WTC11 (cell line): ENCODE results near the gene TERC.

ENCODE experiments used
- FOXP1 ChIP-seq: sonication (generic); formaldehyde crosslinking; IDR thresholded peaks from 2 replicates; pipeline ENCODE4 v1.8.0; 2022; ENCODE audit warnings: missing genetic modification reagents, mild to moderate bottlenecking, moderate library complexity, borderline replicate concordance
- PRRX2 ChIP-seq: fragments of 250-450 bp; sonication (Bioruptor Pico); IDR thresholded peaks from 2 replicates; pipeline ENCODE4 v1.8.0; 2021; ENCODE audit warnings: mild to moderate bottlenecking
- SP1 ChIP-seq: sonication (generic); formaldehyde crosslinking; conservative IDR thresholded peaks from 2 replicates; pipeline ENCODE4 v1.8.1; 2022; ENCODE audit warnings: missing genetic modification reagents
- TF ChIP-seq, protein P1 (sequence below): sonication (generic); formaldehyde crosslinking; IDR thresholded peaks from 2 replicates; pipeline ENCODE4 v1.8.1; 2023; ENCODE audit warnings: mild to moderate bottlenecking, missing genetic modification reagents
- TF ChIP-seq, protein P2 (sequence below): fragments of 200-600 bp; IDR thresholded peaks from 2 replicates; pipeline ENCODE4 v1.8.0; 2022; ENCODE audit warnings: antibody characterized with exemption
- TF ChIP-seq, protein P3 (sequence below): sonication (generic); formaldehyde crosslinking; IDR thresholded peaks from 2 replicates; pipeline ENCODE4 v1.8.1; 2023; ENCODE audit warnings: mild to moderate bottlenecking, missing genetic modification reagents, moderate library complexity

DNA sequence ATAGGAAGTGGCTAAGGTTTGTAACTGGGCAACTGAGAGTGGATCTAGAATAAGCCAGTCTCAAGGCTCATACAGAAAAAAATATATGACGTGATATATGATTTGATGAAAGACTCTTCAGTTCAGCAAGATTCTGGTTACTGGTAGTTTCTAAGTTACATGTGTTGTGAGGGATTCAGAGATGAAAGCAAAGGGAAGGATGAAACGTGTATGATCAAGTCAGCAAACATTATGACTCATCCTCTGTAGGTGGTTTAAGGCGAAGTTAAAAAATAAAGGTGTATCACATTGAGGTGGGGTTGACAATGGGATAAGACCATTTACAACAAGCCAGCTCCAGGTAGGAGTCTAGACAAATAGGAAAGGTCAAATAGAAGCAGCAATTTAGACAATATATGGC is 16.2 kb downstream of the TERC start:
- TF ChIP-seq FOXP1 (no peak), SP1 (CRISPR knock-in tag) (no peak), PRRX2 (CRISPR knock-in tag) (no peak)
- TF ChIP-seq, protein P1, sequence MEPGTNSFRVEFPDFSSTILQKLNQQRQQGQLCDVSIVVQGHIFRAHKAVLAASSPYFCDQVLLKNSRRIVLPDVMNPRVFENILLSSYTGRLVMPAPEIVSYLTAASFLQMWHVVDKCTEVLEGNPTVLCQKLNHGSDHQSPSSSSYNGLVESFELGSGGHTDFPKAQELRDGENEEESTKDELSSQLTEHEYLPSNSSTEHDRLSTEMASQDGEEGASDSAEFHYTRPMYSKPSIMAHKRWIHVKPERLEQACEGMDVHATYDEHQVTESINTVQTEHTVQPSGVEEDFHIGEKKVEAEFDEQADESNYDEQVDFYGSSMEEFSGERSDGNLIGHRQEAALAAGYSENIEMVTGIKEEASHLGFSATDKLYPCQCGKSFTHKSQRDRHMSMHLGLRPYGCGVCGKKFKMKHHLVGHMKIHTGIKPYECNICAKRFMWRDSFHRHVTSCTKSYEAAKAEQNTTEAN (CRISPR knock-in tag): no peak
- TF ChIP-seq, protein P2, sequence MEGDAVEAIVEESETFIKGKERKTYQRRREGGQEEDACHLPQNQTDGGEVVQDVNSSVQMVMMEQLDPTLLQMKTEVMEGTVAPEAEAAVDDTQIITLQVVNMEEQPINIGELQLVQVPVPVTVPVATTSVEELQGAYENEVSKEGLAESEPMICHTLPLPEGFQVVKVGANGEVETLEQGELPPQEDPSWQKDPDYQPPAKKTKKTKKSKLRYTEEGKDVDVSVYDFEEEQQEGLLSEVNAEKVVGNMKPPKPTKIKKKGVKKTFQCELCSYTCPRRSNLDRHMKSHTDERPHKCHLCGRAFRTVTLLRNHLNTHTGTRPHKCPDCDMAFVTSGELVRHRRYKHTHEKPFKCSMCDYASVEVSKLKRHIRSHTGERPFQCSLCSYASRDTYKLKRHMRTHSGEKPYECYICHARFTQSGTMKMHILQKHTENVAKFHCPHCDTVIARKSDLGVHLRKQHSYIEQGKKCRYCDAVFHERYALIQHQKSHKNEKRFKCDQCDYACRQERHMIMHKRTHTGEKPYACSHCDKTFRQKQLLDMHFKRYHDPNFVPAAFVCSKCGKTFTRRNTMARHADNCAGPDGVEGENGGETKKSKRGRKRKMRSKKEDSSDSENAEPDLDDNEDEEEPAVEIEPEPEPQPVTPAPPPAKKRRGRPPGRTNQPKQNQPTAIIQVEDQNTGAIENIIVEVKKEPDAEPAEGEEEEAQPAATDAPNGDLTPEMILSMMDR: no peak
- TF ChIP-seq, protein P3, sequence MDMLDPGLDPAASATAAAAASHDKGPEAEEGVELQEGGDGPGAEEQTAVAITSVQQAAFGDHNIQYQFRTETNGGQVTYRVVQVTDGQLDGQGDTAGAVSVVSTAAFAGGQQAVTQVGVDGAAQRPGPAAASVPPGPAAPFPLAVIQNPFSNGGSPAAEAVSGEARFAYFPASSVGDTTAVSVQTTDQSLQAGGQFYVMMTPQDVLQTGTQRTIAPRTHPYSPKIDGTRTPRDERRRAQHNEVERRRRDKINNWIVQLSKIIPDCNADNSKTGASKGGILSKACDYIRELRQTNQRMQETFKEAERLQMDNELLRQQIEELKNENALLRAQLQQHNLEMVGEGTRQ: no peak
